Mucosa of rectum (tissue), 2 donors: ENCODE results near the gene TRAF3IP1.
"Not testable (repeated sequence)": the region's sequence is repeated elsewhere in the genome, so short reads cannot be mapped to it uniquely, and the experiment has no call there.

ENCODE experiments used
- H3K27ac ChIP-seq, 2 donors: one replicate each; pipeline ENCODE4 v1.7.0; 2013; ENCODE audit warnings: inconsistent platforms in 2 of 2, low read depth in 2 of 2, low read length in 2 of 2
- H3K27me3 ChIP-seq, 2 donors: one replicate each; pipeline ENCODE4 v1.7.0; 2013; ENCODE audit warnings: low read length in 2 of 2; ENCODE audit not compliant: control insufficient read depth in 2 of 2, insufficient read depth in 2 of 2
- H3K36me3 ChIP-seq, 2 donors: one replicate each; pipeline ENCODE4 v1.7.0; 2013; ENCODE audit warnings: low read length in 2 of 2; ENCODE audit not compliant: control insufficient read depth in 2 of 2, insufficient read depth in 2 of 2
- H3K4me1 ChIP-seq, 2 donors: one replicate each; pipeline ENCODE4 v1.7.0; 2013; ENCODE audit warnings: low read length in 2 of 2, mild to moderate bottlenecking in 1 of 2; ENCODE audit not compliant: control insufficient read depth in 2 of 2, insufficient read depth in 2 of 2
- H3K4me3 ChIP-seq, 2 donors: one replicate each; pipeline ENCODE4 v1.7.0; 2013; ENCODE audit warnings: low read length in 2 of 2
- H3K9ac ChIP-seq, 2 donors: one replicate each; pipeline ENCODE4 v1.7.0; 2013; ENCODE audit warnings: low read length in 2 of 2, low read depth in 1 of 2, mild to moderate bottlenecking in 1 of 2
- H3K9me3 ChIP-seq, 2 donors: one replicate each; pipeline ENCODE4 v1.7.0; 2013; ENCODE audit warnings: low read length in 2 of 2; ENCODE audit not compliant: control insufficient read depth in 2 of 2
- donor health status: healthy.
- donor health status: Normal muscosa, but diverticular disease.

TRAF3IP1 gene

DNA sequence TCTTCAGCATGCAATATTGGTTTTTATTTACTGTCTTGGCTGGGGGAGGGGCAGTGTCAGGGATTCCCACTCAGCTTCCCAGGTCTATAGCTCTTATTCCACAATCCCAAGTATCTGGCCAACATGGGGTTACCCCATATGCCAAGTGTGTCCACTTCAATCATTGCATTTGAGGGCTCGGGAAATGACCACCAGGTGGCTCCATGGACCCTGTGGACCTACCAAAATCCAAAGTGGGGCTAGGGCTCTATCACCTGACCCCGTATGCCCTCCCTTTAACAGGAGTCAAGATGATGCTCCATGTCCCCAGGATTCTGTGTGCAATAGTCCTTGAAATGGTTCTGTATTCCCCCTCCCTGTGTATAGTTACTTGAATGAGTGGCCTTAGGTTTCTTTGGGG, 12.1 kb upstream of the TRAF3IP1 start:
- H3K27me3 ChIP-seq, result no peaks in the 10 kb centered on the region
- H3K36me3 ChIP-seq, result no peaks in the 10 kb centered on the region
- H3K27ac ChIP-seq, result no peak overlapping the region
- no peaks in the 10 kb centered on the region for H3K9me3 ChIP-seq
- no peak overlapping the region for H3K9ac ChIP-seq
- peaks cover 10 to 17% of the 10 kb centered on the region in 2 donors for H3K4me1 ChIP-seq
- H3K4me3 ChIP-seq, result no peak overlapping the region

DNA sequence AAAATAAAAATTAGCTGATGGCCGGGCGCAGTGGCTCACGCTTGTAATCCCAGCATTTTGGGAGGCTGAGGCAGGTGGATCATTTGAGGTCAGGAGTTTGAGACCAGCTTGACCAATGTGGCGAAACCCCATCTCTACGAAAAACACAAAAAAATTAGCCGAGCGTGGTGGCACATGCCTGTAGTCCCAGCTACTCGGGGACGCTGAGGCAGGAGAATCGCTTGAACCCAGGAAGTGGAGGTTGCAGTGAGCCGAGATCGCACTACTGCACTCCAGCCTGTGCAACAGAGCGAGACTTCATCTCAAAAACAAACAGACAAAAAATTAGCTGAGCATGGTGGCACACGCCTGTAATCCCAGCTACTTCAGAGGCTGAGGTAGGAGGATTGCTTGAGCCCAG, 9.6 kb upstream of the TRAF3IP1 start:
- not testable (repeated sequence) for H3K4me1 ChIP-seq, H3K4me3 ChIP-seq, H3K27ac ChIP-seq, H3K27me3 ChIP-seq, H3K9me3 ChIP-seq, H3K9ac ChIP-seq, H3K36me3 ChIP-seq

DNA sequence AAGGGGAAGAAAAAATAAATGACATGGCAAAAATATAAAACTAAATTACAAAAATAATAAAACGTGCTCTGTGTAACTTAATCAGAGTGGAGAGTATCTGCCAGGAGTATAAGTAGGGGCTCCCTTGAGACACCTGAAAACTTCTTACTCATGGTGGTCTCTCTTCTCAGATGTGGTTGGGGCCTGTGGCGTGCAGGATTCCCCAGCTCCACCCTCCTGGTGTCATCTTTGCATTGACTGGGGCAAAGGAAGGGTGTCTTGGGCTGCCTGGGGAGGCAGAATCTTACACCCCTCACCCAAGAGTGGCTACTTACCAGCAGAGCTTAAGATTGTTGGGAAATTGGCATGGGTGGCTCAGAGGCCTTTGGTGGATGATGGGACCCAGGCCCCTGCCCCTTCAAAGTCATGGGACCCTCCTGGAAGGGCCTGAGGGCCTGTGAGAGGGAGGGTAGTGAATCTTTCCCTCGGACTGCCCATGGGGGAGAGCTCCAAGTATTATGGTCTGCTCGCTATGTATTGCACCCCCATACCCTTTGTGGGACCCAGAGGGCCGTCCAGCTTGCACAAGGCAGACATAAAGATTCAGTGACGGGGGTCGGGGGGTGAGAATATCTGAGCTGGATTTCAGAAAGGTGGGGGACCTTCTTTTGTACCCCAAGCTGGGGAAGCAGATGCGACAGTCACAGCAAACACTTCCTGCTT, 6.9 kb upstream of the TRAF3IP1 start:
- Histone ChIP-seq H3K36me3 (no peaks in the 10 kb centered on the region), H3K4me1 (no peaks in the 10 kb centered on the region), H3K9ac (no peak overlapping the region), H3K27me3 (no peaks in the 10 kb centered on the region), H3K27ac (no peak overlapping the region), H3K4me3 (no peak overlapping the region), H3K9me3 (no peaks in the 10 kb centered on the region)

DNA sequence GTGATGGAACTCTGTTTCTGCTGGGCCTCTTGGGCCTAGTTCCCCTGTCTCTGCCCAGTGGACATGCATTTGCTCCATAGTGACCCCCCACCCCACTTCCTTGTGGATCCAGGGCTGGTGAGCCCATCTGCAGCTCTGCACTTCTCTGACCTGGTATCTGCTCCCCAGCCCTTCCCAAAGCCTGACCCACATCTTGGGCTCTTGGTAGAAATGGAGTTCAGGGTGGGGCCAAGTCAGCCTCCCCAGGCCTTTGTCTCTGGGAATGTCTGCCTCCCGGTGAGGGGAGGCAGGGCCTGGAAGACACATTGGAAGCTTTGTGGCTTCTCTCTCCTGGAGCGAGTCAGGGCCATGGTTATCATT, 6.3 kb upstream of the TRAF3IP1 start:
- Histone ChIP-seq H3K27me3 (no peaks in the 10 kb centered on the region), H3K9ac (no peak overlapping the region), H3K27ac (no peak overlapping the region), H3K4me1 (no peaks in the 10 kb centered on the region), H3K9me3 (no peaks in the 10 kb centered on the region), H3K4me3 (no peak overlapping the region), H3K36me3 (no peaks in the 10 kb centered on the region)

DNA sequence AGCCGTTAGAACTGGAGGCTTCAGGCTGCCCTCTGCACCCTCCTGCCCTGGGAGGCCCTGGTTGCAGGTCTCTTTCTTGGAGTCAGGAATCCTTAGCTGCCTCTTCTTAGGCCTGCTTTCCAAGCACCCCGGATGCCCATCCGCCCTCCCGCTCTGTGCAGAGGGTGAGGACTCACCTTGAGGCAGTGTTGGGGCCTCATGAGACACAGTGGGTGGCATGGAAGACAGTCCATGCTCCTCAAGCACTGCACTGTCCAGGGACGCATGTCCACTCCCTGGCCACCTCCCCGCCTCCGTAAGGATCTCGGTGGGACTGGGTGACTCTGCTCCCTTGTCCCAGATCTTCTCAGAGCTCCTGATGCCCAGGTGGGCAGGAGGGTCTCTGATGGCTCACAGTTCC, 5.7 kb upstream of the TRAF3IP1 start:
- Histone ChIP-seq H3K9ac (no peak overlapping the region), H3K9me3 (no peaks in the 10 kb centered on the region), H3K27ac (no peak overlapping the region), H3K36me3 (no peaks in the 10 kb centered on the region), H3K4me1 (peaks cover 2% of the 10 kb centered on the region in 2 donors), H3K4me3 (no peak overlapping the region), H3K27me3 (no peaks in the 10 kb centered on the region)

DNA sequence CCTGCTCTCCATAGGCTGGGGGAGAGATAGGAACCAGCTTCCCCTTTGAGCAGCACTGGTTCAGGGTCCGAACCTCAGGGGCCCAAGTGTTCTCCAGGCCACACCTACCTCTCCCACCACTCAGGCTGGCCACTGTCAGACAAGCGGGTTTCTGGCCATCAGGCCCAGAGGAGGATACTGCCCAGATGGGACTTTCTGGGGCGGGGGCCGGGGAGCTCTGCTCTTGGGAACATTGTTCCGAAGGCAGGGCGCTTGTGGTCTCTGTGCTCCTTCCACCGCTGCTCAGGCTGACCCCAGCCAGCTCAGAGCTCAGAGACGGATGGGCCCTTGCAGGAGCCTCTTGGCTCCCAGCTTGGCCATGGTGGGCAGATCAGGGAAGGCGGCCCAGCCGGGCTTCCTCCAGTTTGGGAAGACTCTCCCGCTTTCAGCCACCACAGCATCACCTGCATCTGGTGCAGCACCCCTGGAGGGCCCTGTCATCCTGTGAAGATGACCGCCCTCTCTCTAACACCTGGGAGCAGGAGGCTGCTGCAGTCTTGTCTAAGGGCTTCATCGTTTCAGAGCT, 5.2 kb upstream of the TRAF3IP1 start:
- H3K4me1 ChIP-seq, result peaks cover 6 to 7% of the 10 kb centered on the region in 2 donors
- H3K9ac ChIP-seq, result no peak overlapping the region
- H3K9me3 ChIP-seq, result no peaks in the 10 kb centered on the region
- H3K36me3 ChIP-seq, result no peaks in the 10 kb centered on the region
- H3K27ac ChIP-seq, result no peak overlapping the region
- no peak overlapping the region for H3K4me3 ChIP-seq
- no peaks in the 10 kb centered on the region for H3K27me3 ChIP-seq

DNA sequence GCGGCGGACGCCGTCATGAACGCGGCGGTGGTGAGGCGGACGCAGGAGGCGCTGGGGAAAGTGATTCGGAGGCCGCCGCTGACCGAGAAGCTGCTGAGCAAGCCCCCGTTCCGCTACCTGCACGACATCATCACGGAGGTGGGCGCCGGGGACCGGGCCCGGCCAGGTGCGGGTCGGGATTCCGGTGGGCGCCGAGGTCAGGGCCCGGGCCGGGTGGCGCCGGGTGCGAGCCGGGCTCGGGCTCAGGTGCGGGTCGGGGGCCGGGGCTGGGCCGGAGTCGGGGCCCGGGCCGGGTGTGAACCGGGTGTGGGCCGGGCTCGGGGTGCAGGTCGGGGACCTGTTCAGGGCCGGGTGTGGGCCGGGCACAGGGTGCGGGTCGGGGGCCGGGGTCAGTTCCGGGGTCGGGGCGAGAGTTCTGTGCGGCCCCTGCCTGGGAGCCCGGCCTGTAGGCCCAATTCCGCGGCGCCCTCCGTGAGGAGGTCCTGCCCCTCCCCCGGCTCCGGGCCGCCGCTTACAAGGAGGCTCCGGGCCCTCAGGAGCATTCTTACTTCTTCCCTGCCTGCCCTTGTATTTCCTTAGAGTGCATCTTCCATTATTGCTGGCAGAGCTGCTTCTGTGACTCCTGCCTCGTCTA, 447 bp downstream of the TRAF3IP1 start:
- peaks cover 12 to 13% of the 10 kb centered on the region in 2 donors for H3K4me1 ChIP-seq
- H3K27ac ChIP-seq, result no peak overlapping the region

DNA sequence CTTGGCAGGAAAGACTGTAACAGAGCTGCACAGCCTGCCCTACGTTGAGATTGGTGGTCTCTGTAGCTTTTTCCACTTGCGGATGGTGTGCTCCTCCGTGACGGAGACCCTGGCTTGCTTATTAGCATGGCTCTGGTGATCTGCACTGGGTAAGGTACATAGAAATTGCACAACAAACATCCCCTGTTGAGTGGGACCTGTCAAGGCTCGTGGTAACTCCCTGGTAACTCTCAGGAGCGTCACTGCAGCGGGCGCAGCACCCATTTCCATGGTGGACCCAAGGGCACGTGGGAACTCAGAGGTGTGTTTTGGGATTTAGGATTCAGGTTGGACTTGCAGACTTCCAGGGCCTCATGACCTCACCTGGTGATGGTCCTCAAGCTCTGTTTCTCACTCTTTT, 1.1 kb downstream of the TRAF3IP1 start:
- H3K9me3 ChIP-seq, result no peaks in the 10 kb centered on the region
- no peak overlapping the region for H3K27ac ChIP-seq
- H3K4me3 ChIP-seq, result peak overlapping the region; percentile 71 to 72
- peak overlapping the region; percentile 49 to 65 for H3K9ac ChIP-seq
- no peaks in the 10 kb centered on the region for H3K27me3 ChIP-seq
- peaks cover 12 to 13% of the 10 kb centered on the region in 2 donors for H3K4me1 ChIP-seq
- peaks cover 0 to 9% of the 10 kb centered on the region in 2 donors for H3K36me3 ChIP-seq

More for the DNA sequence above, 447 bp downstream of the TRAF3IP1 start:
- no peaks in the 10 kb centered on the region for H3K9me3 ChIP-seq
- peak overlapping the region; percentile 71 to 72 for H3K4me3 ChIP-seq
- H3K36me3 ChIP-seq, result peaks cover 0 to 6% of the 10 kb centered on the region in 2 donors
- no peaks in the 10 kb centered on the region for H3K27me3 ChIP-seq
- H3K9ac ChIP-seq, result peak overlapping the region; percentile 49 to 65

DNA sequence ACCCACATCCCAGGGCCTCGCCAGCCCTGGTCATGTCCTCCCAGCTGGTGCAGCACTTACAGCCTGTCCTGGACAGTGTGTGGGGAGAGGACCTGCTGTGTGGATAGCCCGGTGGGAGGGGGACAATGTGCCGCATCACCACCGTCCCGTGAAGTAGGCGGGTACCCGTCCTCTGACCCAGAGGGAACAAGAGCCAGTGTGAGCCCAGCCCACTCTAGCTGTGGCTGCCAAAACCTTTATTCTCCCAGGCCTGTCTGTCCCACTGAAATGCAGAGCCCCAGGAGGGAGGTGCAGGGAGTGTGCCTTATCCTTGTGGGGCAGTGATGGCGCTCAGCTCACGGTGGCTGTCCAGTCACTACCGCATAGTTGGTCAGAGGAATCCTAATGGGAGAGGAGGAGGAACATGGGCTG, 1.7 kb downstream of the TRAF3IP1 start:
- Histone ChIP-seq H3K4me1 (peaks cover 12 to 13% of the 10 kb centered on the region in 2 donors), H3K27me3 (no peaks in the 10 kb centered on the region), H3K4me3 (no peak overlapping the region), H3K27ac (no peak overlapping the region), H3K36me3 (peaks cover 0 to 9% of the 10 kb centered on the region in 2 donors), H3K9me3 (no peaks in the 10 kb centered on the region), H3K9ac (no peak overlapping the region)

DNA sequence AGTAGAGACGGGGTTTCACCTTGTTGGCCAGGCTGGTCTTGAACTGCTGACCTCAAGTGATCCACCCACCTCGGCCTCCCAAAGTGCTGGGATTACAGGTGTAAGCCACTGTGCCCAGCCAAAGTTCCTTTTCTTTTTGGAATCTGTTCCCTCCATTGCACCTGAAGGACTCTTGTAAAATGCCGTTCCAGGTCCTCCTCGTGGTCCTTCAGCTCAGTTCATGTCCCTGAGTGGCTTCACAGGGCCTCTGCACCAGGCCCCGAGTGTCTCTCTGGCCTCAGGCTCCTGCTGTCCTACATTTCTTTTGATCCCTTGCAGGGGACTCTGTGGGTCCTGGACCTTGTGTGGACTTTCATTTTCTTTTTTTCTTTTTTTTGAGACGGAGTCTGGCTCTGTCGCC, 3.9 kb downstream of the TRAF3IP1 start:
- not testable (repeated sequence) for H3K9ac ChIP-seq, H3K27me3 ChIP-seq, H3K9me3 ChIP-seq, H3K27ac ChIP-seq, H3K4me3 ChIP-seq
- H3K4me1 ChIP-seq, result peaks cover 12 to 13% of the 10 kb centered on the region in 2 donors
- H3K36me3 ChIP-seq, result peaks cover 5 to 20% of the 10 kb centered on the region in 2 donors
